Parathyroid adenoma (tissue), 2 donors: ENCODE data around the gene HSBP1.

Experiments
- H2AFZ ChIP-seq: fragments of 300-600 bp; sonication (generic); one replicate; pipeline ENCODE4 v1.7.0; 2017; ENCODE audit warnings: antibody characterized with exemption, mild to moderate bottlenecking
- H3K27ac ChIP-seq: fragments of 300-600 bp; sonication (generic); one replicate; pipeline ENCODE4 v1.7.0; 2017
- H3K27me3 ChIP-seq: fragments of 300-600 bp; sonication (generic); one replicate; pipeline ENCODE4 v1.7.0; 2017; ENCODE audit warnings: low read length; ENCODE audit not compliant: control insufficient read depth, insufficient read depth
- H3K36me3 ChIP-seq: fragments of 300-600 bp; sonication (generic); one replicate; pipeline ENCODE4 v1.7.0; 2017; ENCODE audit warnings: low read length; ENCODE audit not compliant: control insufficient read depth, insufficient read depth
- H3K4me1 ChIP-seq: fragments of 300-600 bp; sonication (generic); one replicate; pipeline ENCODE4 v1.7.0; 2017; ENCODE audit warnings: control low read depth
- H3K4me2 ChIP-seq: fragments of 300-600 bp; sonication (generic); one replicate; pipeline ENCODE4 v1.7.0; 2017; ENCODE audit warnings: low read length
- H3K4me3 ChIP-seq: fragments of 300-600 bp; sonication (generic); one replicate; pipeline ENCODE4 v1.7.0; 2017; ENCODE audit warnings: low read depth, low read length
- H3K79me2 ChIP-seq: fragments of 300-600 bp; sonication (generic); one replicate; pipeline ENCODE4 v1.7.0; 2017; ENCODE audit warnings: control low read depth
- H3K9ac ChIP-seq: fragments of 300-600 bp; sonication (generic); one replicate; pipeline ENCODE4 v1.7.0; 2017; ENCODE audit warnings: mild to moderate bottlenecking
- H3K9me3 ChIP-seq: fragments of 300-600 bp; sonication (generic); one replicate; pipeline ENCODE4 v1.7.0; 2017; ENCODE audit warnings: low read length; ENCODE audit not compliant: control insufficient read depth
- CTCF ChIP-seq: fragments of 300-600 bp; sonication (generic); IDR thresholded peaks from one replicate; pipeline ENCODE4 v1.7.0; 2017; ENCODE audit warnings: antibody characterized with exemption, mild to moderate bottlenecking
- donor health status: primary hyperparathyroidism.

HSBP1 gene

GRCh38 chr16:83807710-83808572 is at the start of gene HSBP1:
TSS of gene HSBP1 (plus strand) at chr16:83807978. CDS start at chr16:83808077, 99 bp downstream.
- TF ChIP-seq CTCF, result no peak
- Histone ChIP-seq H3K27ac (peak within 1 kb of the TSS; percentile 45), H2AFZ (peak within 1 kb of the TSS; percentile 96), H3K4me1 (peaks cover 4% of the 10 kb centered on the region), H3K79me2 (peaks cover 15% of the 10 kb centered on the region), H3K27me3 (no peaks in the 10 kb centered on the region), H3K4me2 (peak within 1 kb of the TSS; percentile 98), H3K9me3 (no peaks in the 10 kb centered on the region), H3K4me3 (peak within 1 kb of the TSS; percentile 89), H3K36me3 (no peaks in the 10 kb centered on the region), H3K9ac (peak within 1 kb of the TSS; percentile 71)

GRCh38 chr16:83762141-83762991 is 45.4 kb upstream of the HSBP1 start:
- Histone ChIP-seq H3K9me3 (no peaks in the 10 kb centered on the region), H3K27ac (no peak overlapping the region), H3K79me2 (no peaks in the 10 kb centered on the region), H3K27me3 (no peaks in the 10 kb centered on the region), H3K4me3 (no peak overlapping the region), H3K9ac (no peak overlapping the region), H3K4me2 (no peak overlapping the region), H3K36me3 (no peaks in the 10 kb centered on the region), H2AFZ (no peak overlapping the region), H3K4me1 (no peaks in the 10 kb centered on the region)
- TF ChIP-seq CTCF, result no peak

- Histone ChIP-seq H3K36me3 (no peaks in the 10 kb centered on the region), H3K27ac (no peak overlapping the region)
These were observed 44.8 kb upstream of the HSBP1 start for GRCh38 chr16:83762992-83763358.

GRCh38 chr16:83768986-83769385 is 38.8 kb upstream of the HSBP1 start:
- Histone ChIP-seq H3K4me1 (no peaks in the 10 kb centered on the region), H3K9me3 (no peaks in the 10 kb centered on the region), H3K27ac (no peak overlapping the region), H3K4me2 (no peak overlapping the region), H3K79me2 (no peaks in the 10 kb centered on the region), H3K27me3 (no peaks in the 10 kb centered on the region), H3K9ac (no peak overlapping the region), H3K4me3 (no peak overlapping the region), H2AFZ (no peak overlapping the region), H3K36me3 (no peaks in the 10 kb centered on the region)
- TF ChIP-seq CTCF, result no peak

More at GRCh38 chr16:83762992-83763358, 44.8 kb upstream of the HSBP1 start:
- Histone ChIP-seq H3K4me1 (no peaks in the 10 kb centered on the region), H3K79me2 (no peaks in the 10 kb centered on the region), H3K4me3 (no peak overlapping the region), H3K27me3 (no peaks in the 10 kb centered on the region), H3K9ac (no peak overlapping the region), H2AFZ (no peak overlapping the region), H3K4me2 (no peak overlapping the region), H3K9me3 (no peaks in the 10 kb centered on the region)
- TF ChIP-seq CTCF, result no peak
